ENCODE results near the gene MTCH1.

MTCH1 gene

DNA sequence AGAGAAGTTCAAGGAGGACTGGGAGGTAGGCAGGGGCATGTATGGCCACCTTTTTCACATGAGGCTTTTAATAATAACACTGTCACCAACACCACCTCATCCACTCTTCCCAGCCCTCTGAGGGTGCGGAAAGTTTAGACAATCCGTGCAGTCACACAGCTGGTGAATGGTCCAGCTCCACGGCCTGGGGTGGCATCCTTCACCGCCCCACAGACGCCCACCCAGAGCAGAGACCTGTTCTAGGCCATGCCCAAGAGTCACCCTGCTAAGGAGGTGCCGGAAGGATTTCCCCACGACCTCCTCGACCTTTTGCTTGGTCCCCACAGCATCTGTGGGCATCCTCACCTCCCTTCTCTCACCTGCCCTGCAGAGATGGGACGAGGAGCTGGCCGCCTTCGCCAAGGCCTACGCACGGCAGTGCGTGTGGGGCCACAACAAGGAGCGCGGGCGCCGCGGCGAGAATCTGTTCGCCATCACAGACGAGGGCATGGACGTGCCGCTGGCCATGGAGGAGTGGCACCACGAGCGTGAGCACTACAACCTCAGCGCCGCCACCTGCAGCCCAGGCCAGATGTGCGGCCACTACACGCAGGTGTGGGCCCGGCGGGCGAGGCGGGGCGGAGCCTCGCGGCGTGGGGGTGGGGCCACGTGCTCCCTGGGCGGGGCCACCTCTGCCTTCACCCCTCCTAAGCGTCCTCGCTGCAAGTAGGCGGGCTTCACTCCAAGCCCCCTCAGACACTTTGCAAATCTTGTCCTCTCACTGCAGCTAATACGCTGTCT, 27.0 kb downstream of the MTCH1 start:
- no peak for DNase-seq (ENCODE audit: extremely low read depth, low read depth)
- TF ChIP-seq, protein P1, sequence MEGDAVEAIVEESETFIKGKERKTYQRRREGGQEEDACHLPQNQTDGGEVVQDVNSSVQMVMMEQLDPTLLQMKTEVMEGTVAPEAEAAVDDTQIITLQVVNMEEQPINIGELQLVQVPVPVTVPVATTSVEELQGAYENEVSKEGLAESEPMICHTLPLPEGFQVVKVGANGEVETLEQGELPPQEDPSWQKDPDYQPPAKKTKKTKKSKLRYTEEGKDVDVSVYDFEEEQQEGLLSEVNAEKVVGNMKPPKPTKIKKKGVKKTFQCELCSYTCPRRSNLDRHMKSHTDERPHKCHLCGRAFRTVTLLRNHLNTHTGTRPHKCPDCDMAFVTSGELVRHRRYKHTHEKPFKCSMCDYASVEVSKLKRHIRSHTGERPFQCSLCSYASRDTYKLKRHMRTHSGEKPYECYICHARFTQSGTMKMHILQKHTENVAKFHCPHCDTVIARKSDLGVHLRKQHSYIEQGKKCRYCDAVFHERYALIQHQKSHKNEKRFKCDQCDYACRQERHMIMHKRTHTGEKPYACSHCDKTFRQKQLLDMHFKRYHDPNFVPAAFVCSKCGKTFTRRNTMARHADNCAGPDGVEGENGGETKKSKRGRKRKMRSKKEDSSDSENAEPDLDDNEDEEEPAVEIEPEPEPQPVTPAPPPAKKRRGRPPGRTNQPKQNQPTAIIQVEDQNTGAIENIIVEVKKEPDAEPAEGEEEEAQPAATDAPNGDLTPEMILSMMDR (IDR thresholded peaks at IDR 0.05; ENCODE audit: low read depth, low read length) = no peak

GRCh38 chr6:36957773-36958271, 28.2 kb downstream of the MTCH1 start:
- no peak for DNase-seq (ENCODE audit: extremely low read depth, low read depth)
- TF ChIP-seq, protein P1 (IDR thresholded peaks at IDR 0.05; ENCODE audit: low read depth, low read length) = no peak

DNA sequence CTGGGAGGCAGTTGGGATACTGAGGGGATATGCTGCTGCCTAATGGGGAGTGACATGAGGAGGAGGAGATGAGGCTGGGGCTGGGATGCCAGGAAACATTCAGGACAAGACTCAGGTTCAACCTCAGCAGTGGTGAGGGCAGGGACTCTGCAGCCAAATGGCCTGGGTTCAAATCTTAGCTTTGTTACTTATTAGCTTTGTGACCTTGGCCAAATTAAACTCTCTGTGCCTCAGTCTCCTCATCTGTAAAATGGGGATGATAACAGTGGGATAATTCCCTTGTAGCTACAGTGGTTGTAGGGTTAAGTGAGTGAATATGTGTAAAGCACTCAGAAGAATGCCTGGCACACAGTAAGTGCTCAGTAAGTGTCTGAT, 29.6 kb downstream of the MTCH1 start:
- no peak for DNase-seq (ENCODE audit: extremely low read depth, low read depth)
- TF ChIP-seq, protein P1 (IDR thresholded peaks at IDR 0.05; ENCODE audit: low read depth, low read length) = no peak

GRCh38 chr6:36955671-36956445, 30.1 kb downstream of the MTCH1 start:
- DNase-seq (ENCODE audit: extremely low read depth, low read depth) = no peak
- TF ChIP-seq, protein P1 (IDR thresholded peaks at IDR 0.05; ENCODE audit: low read depth, low read length) = no peak

GRCh38 chr6:36955136-36955535, 30.9 kb downstream of the MTCH1 start:
- DNase-seq (ENCODE audit: extremely low read depth, low read depth) = no peak
- TF ChIP-seq, protein P1 (IDR thresholded peaks at IDR 0.05; ENCODE audit: low read depth, low read length) = no peak

- TF ChIP-seq, protein P1 (IDR thresholded peaks at IDR 0.05; ENCODE audit: low read depth, low read length) = no peak
- DNase-seq (ENCODE audit: extremely low read depth, low read depth) = no peak
These were observed 31.6 kb downstream of the MTCH1 start, which contains the start of gene PI16 for GRCh38 chr6:36954262-36954931. PI16 (plus strand) TSS chr6:36954738; CDS start chr6:36954761, 23 bp downstream.

All from AG09319 (cell line).